ENCODE data around the gene ZNF358.

DNA sequence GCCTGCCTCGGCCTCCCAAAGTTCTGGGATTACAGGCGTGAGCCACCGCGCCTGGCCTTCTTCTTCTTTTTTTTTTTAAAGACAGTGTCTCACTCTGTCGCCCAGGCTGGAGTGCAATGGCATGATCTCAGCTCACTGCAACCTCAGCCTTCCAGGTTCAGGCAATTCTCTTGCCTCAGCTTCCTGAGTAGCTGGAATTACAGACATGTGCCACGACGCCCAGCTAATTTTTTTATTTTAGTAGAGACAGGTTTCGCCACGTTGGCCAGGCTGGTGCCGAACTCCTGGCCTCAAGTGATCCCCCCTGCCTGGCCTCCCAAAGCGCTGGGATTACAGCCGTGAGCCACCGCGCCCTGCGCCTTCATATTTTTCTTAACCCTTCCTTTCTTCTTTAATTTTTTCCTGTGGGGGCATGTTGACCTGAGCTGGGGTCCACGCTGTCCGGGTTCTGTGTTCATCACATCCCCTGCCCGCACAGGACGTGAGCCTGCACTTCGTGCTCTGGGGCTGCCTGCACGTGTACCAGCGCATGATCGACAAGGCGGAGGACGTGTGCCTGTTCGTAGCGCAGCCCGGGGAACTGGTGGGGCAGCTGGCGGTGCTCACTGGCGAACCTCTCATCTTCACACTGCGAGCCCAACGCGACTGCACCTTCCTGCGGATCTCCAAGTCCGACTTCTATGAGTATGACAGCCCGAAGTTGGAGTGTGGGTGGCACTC, 33.7 kb downstream of the ZNF358 start:
- TF ChIP-seq, protein P1, sequence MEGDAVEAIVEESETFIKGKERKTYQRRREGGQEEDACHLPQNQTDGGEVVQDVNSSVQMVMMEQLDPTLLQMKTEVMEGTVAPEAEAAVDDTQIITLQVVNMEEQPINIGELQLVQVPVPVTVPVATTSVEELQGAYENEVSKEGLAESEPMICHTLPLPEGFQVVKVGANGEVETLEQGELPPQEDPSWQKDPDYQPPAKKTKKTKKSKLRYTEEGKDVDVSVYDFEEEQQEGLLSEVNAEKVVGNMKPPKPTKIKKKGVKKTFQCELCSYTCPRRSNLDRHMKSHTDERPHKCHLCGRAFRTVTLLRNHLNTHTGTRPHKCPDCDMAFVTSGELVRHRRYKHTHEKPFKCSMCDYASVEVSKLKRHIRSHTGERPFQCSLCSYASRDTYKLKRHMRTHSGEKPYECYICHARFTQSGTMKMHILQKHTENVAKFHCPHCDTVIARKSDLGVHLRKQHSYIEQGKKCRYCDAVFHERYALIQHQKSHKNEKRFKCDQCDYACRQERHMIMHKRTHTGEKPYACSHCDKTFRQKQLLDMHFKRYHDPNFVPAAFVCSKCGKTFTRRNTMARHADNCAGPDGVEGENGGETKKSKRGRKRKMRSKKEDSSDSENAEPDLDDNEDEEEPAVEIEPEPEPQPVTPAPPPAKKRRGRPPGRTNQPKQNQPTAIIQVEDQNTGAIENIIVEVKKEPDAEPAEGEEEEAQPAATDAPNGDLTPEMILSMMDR (IDR thresholded peaks at IDR 0.05), result no peak
- no peak for TF ChIP-seq POLR2A (IDR thresholded peaks at IDR 0.05)

Measured in lower leg skin (tissue), 3 donors.